ENCODE results near the gene CHP1. TPM values are rescaled to one million over a fixed set of nuclear protein-coding genes. Genes with fewer than 3 reads are reported as not detected.
"Not testable (repeated sequence)": the region's sequence is repeated elsewhere in the genome, so short reads cannot be mapped to it uniquely, and the experiment has no call there.

Gene CHP1
- total RNA-seq, 6 experiments from 2014 or later = 137 to 270 (median 205) TPM

GRCh38 chr15:41259546-41260189 lies 28.6 kb downstream of the CHP1 start:
- Histone ChIP-seq H3K4me3 (peak overlapping the region in 1 of 3 donors; percentile 4), H3K27ac (peak overlapping the region; percentile 67 to 96 (median 93)), H3K36me3 (peaks cover 0 to 33% (median 13%) of the 10 kb centered on the region in 4 donors), H3K4me1 (peaks cover 0 to 90% (median 24%) of the 10 kb centered on the region in 4 donors), H3K9me3 (no peaks in the 10 kb centered on the region), H3K27me3 (no peaks in the 10 kb centered on the region)
- DNase-seq = peak; percentile 82 to 93 (median 91)
- intact Hi-C loops (cut with DNase I) = no loop called here
- no peak for TF ChIP-seq CTCF (IDR thresholded peaks at IDR 0.05)
- no peak for TF ChIP-seq POLR2A (IDR thresholded peaks at IDR 0.05)
- peak; percentile 71 to 89 (median 76) for ATAC-seq
- WGBS (ENCODE audit: insufficient coverage, low coverage, low lambda C conversion rate, missing lambda C conversion rate) = 25% methylated on average over 12 of the region's 12 CpGs

GRCh38 chr15:41260924-41261323 lies 29.9 kb downstream of the CHP1 start:
- WGBS (ENCODE audit: insufficient coverage, low coverage, low lambda C conversion rate, missing lambda C conversion rate) = 82% methylated on average over 7 of the region's 7 CpGs
- intact Hi-C loops (cut with DNase I); ATAC-seq; H3K9me3 ChIP-seq; H3K27me3 ChIP-seq; H3K4me3 ChIP-seq; DNase-seq: not testable (repeated sequence)
- Histone ChIP-seq H3K36me3 (peaks cover 0 to 42% (median 16%) of the 10 kb centered on the region in 4 donors), H3K27ac (peak overlapping the region in 2 of 3 donors; percentile 93 to 96), H3K4me1 (peaks cover 0 to 79% (median 20%) of the 10 kb centered on the region in 4 donors)

- no peaks in the 10 kb centered on the region for H3K9me3 ChIP-seq
- no peak for DNase-seq
- ATAC-seq = peak; percentile 7 to 43 (median 18)
- H3K27ac ChIP-seq = peak overlapping the region in 2 of 3 donors; percentile 9 to 93
- no peaks in the 10 kb centered on the region for H3K27me3 ChIP-seq
- H3K4me3 ChIP-seq = no peak overlapping the region
- TF ChIP-seq POLR2A (IDR thresholded peaks at IDR 0.05) (no peak), CTCF (IDR thresholded peaks at IDR 0.05) (no peak)
- intact Hi-C loops (cut with DNase I) = no loop called here
- peaks cover 0 to 50% (median 19%) of the 10 kb centered on the region in 4 donors for H3K36me3 ChIP-seq
- H3K4me1 ChIP-seq = peaks cover 0 to 66% (median 18%) of the 10 kb centered on the region in 4 donors
- WGBS (ENCODE audit: insufficient coverage, low coverage, low lambda C conversion rate, missing lambda C conversion rate) = 39% methylated on average over 8 of the region's 8 CpGs
Observed at GRCh38 chr15:41262571-41262970, 31.5 kb downstream of the CHP1 start.

GRCh38 chr15:41263891-41264351 lies 32.9 kb downstream of the CHP1 start:
- no peak for DNase-seq
- 51% methylated on average over 6 of the region's 6 CpGs for WGBS (ENCODE audit: insufficient coverage, low coverage, low lambda C conversion rate, missing lambda C conversion rate)
- intact Hi-C loops (cut with DNase I) = no loop called here
- H3K27ac ChIP-seq = peak overlapping the region in 2 of 3 donors; percentile 9 to 93
- no peak overlapping the region for H3K4me3 ChIP-seq
- H3K4me1 ChIP-seq = peaks cover 0 to 52% (median 18%) of the 10 kb centered on the region in 4 donors
- no peaks in the 10 kb centered on the region for H3K9me3 ChIP-seq
- H3K36me3 ChIP-seq = peaks cover 0 to 46% (median 19%) of the 10 kb centered on the region in 4 donors
- H3K27me3 ChIP-seq = no peaks in the 10 kb centered on the region
- no peak for ATAC-seq
- TF ChIP-seq CTCF (IDR thresholded peaks at IDR 0.05) (no peak), POLR2A (IDR thresholded peaks at IDR 0.05) (no peak)

- ATAC-seq = no peak
- DNase-seq = no peak
- H3K4me3 ChIP-seq = no peak overlapping the region
- H3K27me3 ChIP-seq = no peaks in the 10 kb centered on the region
- WGBS (ENCODE audit: insufficient coverage, low coverage, low lambda C conversion rate, missing lambda C conversion rate) = 100% methylated on average over 2 of the region's 2 CpGs
- H3K27ac ChIP-seq = no peak overlapping the region
- peaks cover 0 to 74% (median 23%) of the 10 kb centered on the region in 4 donors for H3K36me3 ChIP-seq
- intact Hi-C loops (cut with DNase I) = no loop called here
- H3K4me1 ChIP-seq = no peaks in the 10 kb centered on the region
- H3K9me3 ChIP-seq = no peaks in the 10 kb centered on the region
- TF ChIP-seq CTCF (IDR thresholded peaks at IDR 0.05) = no peak
- no peak for TF ChIP-seq POLR2A (IDR thresholded peaks at IDR 0.05)
Observed at GRCh38 chr15:41269887-41270286, 38.8 kb downstream of the CHP1 start.
